Ovary (tissue), 3 donors: ENCODE results near the gene LRP1.
A peak's percentile ranks its signal among the peaks of the same experiment; 100 is the strongest.

ENCODE experiments used
- EP300 ChIP-seq: sonication (generic); formaldehyde crosslinking; IDR thresholded peaks from one replicate; pipeline ENCODE4 v1.6.1; 2017; ENCODE audit warnings: antibody characterized with exemption
- POLR2A ChIP-seq: fragments of 450-650 bp; IDR thresholded peaks from one replicate; pipeline ENCODE4 v1.6.1; 2017; ENCODE audit warnings: antibody characterized with exemption, mild to moderate bottlenecking, moderate library complexity
- TF ChIP-seq, protein P1 (sequence below), 3 donors: fragments of 450-650 bp in 2 of 3; fragments of 200-600 bp in 1 of 3; IDR thresholded peaks; one replicate each; pipeline versions ENCODE4 v1.5.1 to v1.8.0; 2016 to 2022; ENCODE audit warnings: antibody characterized with exemption in 3 of 3, mild to moderate bottlenecking in 1 of 3
- donor health status: DM: no; HTN: no; CAD: no.

DNA sequence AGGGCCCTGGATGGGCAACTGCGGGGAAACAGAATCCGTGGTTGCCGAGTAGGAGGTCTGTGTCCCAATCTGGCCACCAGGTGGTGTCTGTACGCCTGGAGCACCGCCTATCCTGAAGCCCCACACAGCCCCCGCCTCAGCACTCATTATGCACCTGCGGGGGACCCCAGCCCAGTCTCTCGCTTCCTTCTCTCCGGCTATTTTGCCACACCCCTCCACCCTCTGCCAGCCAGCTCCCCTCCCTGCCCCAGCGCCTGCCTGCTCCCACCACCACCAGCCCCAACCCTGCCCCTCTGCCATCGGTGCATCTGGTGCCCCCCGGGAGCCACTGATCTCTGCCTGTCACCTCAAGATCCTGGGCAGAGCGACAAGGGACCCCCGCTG is 86.1 kb downstream of the LRP1 start:
- TF ChIP-seq, protein P1, sequence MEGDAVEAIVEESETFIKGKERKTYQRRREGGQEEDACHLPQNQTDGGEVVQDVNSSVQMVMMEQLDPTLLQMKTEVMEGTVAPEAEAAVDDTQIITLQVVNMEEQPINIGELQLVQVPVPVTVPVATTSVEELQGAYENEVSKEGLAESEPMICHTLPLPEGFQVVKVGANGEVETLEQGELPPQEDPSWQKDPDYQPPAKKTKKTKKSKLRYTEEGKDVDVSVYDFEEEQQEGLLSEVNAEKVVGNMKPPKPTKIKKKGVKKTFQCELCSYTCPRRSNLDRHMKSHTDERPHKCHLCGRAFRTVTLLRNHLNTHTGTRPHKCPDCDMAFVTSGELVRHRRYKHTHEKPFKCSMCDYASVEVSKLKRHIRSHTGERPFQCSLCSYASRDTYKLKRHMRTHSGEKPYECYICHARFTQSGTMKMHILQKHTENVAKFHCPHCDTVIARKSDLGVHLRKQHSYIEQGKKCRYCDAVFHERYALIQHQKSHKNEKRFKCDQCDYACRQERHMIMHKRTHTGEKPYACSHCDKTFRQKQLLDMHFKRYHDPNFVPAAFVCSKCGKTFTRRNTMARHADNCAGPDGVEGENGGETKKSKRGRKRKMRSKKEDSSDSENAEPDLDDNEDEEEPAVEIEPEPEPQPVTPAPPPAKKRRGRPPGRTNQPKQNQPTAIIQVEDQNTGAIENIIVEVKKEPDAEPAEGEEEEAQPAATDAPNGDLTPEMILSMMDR (IDR thresholded peaks at IDR 0.05), result peak; percentile 46 to 67 (median 63)
- no peak for TF ChIP-seq POLR2A
- no peak for TF ChIP-seq EP300
